ENCODE measurements around the gene COG5.

Gene COG5

DNA sequence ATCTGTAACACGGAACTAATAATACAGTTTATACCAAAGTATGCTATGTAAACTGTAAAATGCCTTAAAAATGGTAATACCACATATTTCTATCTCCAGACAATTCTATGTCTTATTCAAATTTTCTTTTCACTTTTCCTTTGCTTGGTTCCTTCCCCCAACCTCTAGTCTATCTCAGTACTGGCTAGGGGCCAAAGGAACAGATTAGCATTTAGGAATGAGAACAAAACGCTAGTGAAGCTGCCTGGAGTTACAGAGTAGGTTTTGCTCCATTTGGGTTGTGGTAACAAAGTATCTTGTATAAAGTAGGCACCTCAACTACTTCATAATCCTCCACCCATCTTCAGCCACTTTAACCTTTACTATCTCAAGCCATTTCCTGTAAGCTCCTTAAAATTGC is 300.9 kb downstream of the COG5 start:
- no peak overlapping the region for H3K27ac ChIP-seq
- H3K36me3 ChIP-seq, result no peaks in the 10 kb centered on the region
- no peaks in the 10 kb centered on the region for H3K9me3 ChIP-seq
- no peaks in the 10 kb centered on the region for H3K27me3 ChIP-seq
- H3K4me3 ChIP-seq (ENCODE audit: low read depth in 1 of 2, low read length in 1 of 2), result no peak overlapping the region
- no peaks in the 10 kb centered on the region for H3K4me1 ChIP-seq (ENCODE audit: control insufficient read depth in 1 of 2, insufficient read depth in 1 of 2, low read depth in 1 of 2, low read length in 1 of 2)
- TF ChIP-seq, protein P1, sequence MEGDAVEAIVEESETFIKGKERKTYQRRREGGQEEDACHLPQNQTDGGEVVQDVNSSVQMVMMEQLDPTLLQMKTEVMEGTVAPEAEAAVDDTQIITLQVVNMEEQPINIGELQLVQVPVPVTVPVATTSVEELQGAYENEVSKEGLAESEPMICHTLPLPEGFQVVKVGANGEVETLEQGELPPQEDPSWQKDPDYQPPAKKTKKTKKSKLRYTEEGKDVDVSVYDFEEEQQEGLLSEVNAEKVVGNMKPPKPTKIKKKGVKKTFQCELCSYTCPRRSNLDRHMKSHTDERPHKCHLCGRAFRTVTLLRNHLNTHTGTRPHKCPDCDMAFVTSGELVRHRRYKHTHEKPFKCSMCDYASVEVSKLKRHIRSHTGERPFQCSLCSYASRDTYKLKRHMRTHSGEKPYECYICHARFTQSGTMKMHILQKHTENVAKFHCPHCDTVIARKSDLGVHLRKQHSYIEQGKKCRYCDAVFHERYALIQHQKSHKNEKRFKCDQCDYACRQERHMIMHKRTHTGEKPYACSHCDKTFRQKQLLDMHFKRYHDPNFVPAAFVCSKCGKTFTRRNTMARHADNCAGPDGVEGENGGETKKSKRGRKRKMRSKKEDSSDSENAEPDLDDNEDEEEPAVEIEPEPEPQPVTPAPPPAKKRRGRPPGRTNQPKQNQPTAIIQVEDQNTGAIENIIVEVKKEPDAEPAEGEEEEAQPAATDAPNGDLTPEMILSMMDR (IDR thresholded peaks at IDR 0.05), result no peak

DNA sequence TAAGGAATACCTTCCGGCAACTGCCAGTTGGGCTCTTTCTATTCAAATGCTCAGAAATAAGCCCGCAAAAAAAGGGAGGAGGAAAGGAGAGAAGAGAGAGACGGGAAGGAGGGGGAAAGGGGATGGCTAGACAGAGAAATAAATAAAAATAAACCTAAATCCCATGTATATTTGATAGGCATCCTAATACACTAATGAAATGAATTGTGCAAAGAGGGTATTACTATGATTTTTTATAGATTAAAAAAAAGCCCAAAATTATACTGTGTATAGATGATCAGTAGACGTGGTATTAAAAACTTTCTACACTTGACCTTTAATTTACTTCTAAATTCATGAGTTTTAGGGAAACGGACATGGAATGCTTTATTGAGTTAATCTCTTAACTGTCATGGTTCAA is 305.0 kb downstream of the COG5 start:
- Histone ChIP-seq H3K4me3 (ENCODE audit: low read depth in 1 of 2, low read length in 1 of 2) (no peak overlapping the region), H3K27ac (no peak overlapping the region), H3K36me3 (no peaks in the 10 kb centered on the region), H3K9me3 (no peaks in the 10 kb centered on the region), H3K27me3 (no peaks in the 10 kb centered on the region), H3K4me1 (ENCODE audit: control insufficient read depth in 1 of 2, insufficient read depth in 1 of 2, low read depth in 1 of 2, low read length in 1 of 2) (no peaks in the 10 kb centered on the region)
- TF ChIP-seq, protein P1 (IDR thresholded peaks at IDR 0.05), result no peak

DNA sequence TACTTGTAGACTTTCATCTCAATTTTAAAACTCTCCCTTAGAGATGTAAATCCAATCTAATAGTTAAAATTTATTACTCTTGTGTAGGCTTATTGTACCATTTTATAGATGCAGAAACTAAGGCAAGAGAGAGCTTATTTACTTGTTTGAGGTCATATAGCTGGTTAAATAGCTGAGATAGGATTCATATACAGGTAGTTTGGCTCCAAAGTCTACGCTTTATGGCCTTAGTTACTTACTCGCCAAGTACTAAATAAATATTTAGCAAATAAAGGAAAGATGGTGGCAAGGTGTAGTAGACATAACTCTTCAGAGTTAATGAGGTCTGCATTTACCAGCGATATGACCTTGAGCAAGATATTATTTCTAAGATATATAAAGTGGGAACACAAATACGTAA is 308.1 kb downstream of the COG5 start:
- Histone ChIP-seq H3K27me3 (no peaks in the 10 kb centered on the region), H3K9me3 (no peaks in the 10 kb centered on the region), H3K4me1 (ENCODE audit: control insufficient read depth in 1 of 2, insufficient read depth in 1 of 2, low read depth in 1 of 2, low read length in 1 of 2) (no peaks in the 10 kb centered on the region), H3K4me3 (ENCODE audit: low read depth in 1 of 2, low read length in 1 of 2) (no peak overlapping the region), H3K36me3 (no peaks in the 10 kb centered on the region), H3K27ac (no peak overlapping the region)
- TF ChIP-seq, protein P1 (IDR thresholded peaks at IDR 0.05), result no peak

DNA sequence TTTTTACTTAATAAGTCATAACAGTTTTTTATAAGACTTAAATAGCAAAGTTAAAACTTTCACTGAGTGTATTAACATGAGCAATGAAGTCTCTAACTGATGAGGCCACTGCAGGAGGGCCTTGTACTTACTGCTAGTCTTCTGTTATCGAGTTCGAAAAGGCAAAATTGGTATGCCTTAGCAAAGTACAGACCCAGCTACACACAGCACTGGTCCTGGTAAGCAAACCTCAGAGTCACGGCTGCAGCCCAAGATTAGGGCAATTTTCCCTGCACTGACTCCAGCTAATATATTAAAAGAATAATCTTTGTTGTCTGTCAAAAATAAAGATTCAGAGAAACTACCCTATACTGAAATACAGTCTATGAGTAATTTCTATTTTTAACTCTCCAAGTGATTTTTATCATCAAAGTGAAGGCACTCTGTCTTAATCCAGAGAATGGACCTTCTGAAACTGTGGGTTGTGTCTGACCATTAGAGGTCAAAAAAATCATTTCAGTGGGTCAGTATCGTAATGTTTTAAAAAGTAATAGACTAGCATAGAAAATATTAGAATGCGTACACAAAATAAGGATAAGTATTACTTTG is 309.2 kb downstream of the COG5 start:
- no peak overlapping the region for H3K27ac ChIP-seq
- no peak overlapping the region for H3K4me3 ChIP-seq (ENCODE audit: low read depth in 1 of 2, low read length in 1 of 2)
- no peaks in the 10 kb centered on the region for H3K4me1 ChIP-seq (ENCODE audit: control insufficient read depth in 1 of 2, insufficient read depth in 1 of 2, low read depth in 1 of 2, low read length in 1 of 2)
- H3K27me3 ChIP-seq, result no peaks in the 10 kb centered on the region
- TF ChIP-seq, protein P1 (IDR thresholded peaks at IDR 0.05), result no peak
- H3K9me3 ChIP-seq, result no peaks in the 10 kb centered on the region
- H3K36me3 ChIP-seq, result no peaks in the 10 kb centered on the region

DNA sequence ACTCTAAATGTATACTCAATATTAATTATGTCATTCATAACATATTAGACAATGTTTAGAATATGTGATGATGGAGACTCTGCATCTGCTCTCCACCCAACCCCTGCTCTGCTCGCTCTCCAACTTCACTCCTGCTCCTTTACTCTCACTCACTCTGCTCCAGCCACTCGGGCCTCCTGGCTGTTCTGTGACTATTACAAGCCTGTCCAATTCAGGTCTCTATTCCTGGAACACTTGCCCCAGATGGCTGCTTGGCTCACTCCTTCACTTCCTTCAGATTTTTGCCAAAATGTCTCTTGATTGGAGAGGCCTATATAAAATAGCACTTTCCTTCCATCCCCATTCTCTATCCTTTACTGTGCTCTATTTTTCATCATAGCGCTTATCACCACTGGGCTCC is 310.1 kb downstream of the COG5 start:
- Histone ChIP-seq H3K36me3 (no peaks in the 10 kb centered on the region), H3K4me1 (ENCODE audit: control insufficient read depth in 1 of 2, insufficient read depth in 1 of 2, low read depth in 1 of 2, low read length in 1 of 2) (no peaks in the 10 kb centered on the region), H3K27ac (no peak overlapping the region), H3K27me3 (no peaks in the 10 kb centered on the region), H3K4me3 (ENCODE audit: low read depth in 1 of 2, low read length in 1 of 2) (no peak overlapping the region), H3K9me3 (no peaks in the 10 kb centered on the region)
- TF ChIP-seq, protein P1 (IDR thresholded peaks at IDR 0.05), result no peak

DNA sequence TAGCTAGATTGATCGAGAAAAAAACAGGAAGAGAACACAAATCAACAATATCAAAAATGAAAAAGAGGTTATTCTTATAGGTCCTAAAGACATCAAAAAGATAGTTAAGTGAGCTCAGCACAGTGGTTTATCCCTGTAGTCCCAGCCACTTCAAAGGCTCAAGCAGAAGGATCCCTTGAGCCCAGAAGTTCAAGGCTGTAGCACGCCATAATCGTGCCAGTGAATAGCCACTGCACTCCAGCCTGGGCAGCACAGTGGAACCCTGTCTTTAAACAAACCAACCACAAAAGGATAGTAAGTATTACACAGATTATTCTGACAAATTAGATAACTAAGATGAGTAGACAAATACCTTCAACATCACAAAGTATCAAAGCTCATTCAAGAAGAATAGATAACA is 311.8 kb downstream of the COG5 start:
- H3K27me3 ChIP-seq, result no peaks in the 10 kb centered on the region
- no peak overlapping the region for H3K27ac ChIP-seq
- no peak overlapping the region for H3K4me3 ChIP-seq (ENCODE audit: low read depth in 1 of 2, low read length in 1 of 2)
- TF ChIP-seq, protein P1 (IDR thresholded peaks at IDR 0.05), result no peak
- no peaks in the 10 kb centered on the region for H3K9me3 ChIP-seq
- no peaks in the 10 kb centered on the region for H3K4me1 ChIP-seq (ENCODE audit: control insufficient read depth in 1 of 2, insufficient read depth in 1 of 2, low read depth in 1 of 2, low read length in 1 of 2)
- no peaks in the 10 kb centered on the region for H3K36me3 ChIP-seq

Measured in neutrophil (primary cell).